Peyer's patch (tissue), 4 donors: ENCODE results near the gene COL23A1. TPM values are rescaled to one million over a fixed set of nuclear protein-coding genes. Genes with fewer than 3 reads are reported as not detected.

Source experiments
- DNase-seq, 3 donors: peaks; one replicate each; pipeline ENCODE4 v3.0.0-alpha.2; 2017 to 2019
- H3K27ac ChIP-seq, 4 donors: fragments of 200-600 bp; sonication (generic); one replicate each; pipeline ENCODE4 v1.5.1; 2016 to 2019
- H3K27me3 ChIP-seq, 2 donors: fragments of 200-600 bp; sonication (generic); one replicate each; pipeline ENCODE4 v1.5.1; 2019
- H3K36me3 ChIP-seq, 3 donors: fragments of 200-600 bp; sonication (generic); one replicate each; pipeline ENCODE4 v1.5.1; 2016 to 2019
- H3K4me1 ChIP-seq, 4 donors: fragments of 200-600 bp; sonication (generic); one replicate each; pipeline ENCODE4 v1.5.1; 2016 to 2019
- H3K4me3 ChIP-seq, 4 donors: fragments of 200-600 bp; sonication (generic); 1 replicate in 3 of 4; 2 replicates in 1 of 4; pipeline ENCODE4 v1.5.1; 2016 to 2019; ENCODE audit warnings: mild to moderate bottlenecking in 1 of 4
- H3K9me3 ChIP-seq, 4 donors: fragments of 200-600 bp; sonication (generic); one replicate each; pipeline ENCODE4 v1.5.1; 2016 to 2019; ENCODE audit warnings: mild to moderate bottlenecking in 1 of 4
- CTCF ChIP-seq, 6 experiments: fragments of 450-650 bp in 4 of 6; fragments of 200-600 bp in 2 of 6; sonication (generic) in 1 of 6; IDR thresholded peaks; one replicate each; pipeline ENCODE4 v1.5.1; 2017 to 2019; ENCODE audit warnings: antibody characterized with exemption in 6 of 6, mild to moderate bottlenecking in 3 of 6, moderate library complexity in 1 of 6
- POLR2A ChIP-seq, 2 donors: fragments of 450-650 bp; IDR thresholded peaks; one replicate each; pipeline ENCODE4 v1.5.1; 2017; ENCODE audit warnings: antibody characterized with exemption in 2 of 2, mild to moderate bottlenecking in 2 of 2, moderate library complexity in 2 of 2
- total RNA-seq, 4 donors: library from RNA; depleted of rRNA; stranded (reverse); fragments of >200 nt; gene quantifications; one replicate each; pipeline ENCODE4 v1.1.0, GENCODE V29; 2016

COL23A1 gene
- total RNA-seq, 4 donors from 2014 or later, result 0.57 to 5.8 (median 1.2) TPM; not detected in 1

DNA sequence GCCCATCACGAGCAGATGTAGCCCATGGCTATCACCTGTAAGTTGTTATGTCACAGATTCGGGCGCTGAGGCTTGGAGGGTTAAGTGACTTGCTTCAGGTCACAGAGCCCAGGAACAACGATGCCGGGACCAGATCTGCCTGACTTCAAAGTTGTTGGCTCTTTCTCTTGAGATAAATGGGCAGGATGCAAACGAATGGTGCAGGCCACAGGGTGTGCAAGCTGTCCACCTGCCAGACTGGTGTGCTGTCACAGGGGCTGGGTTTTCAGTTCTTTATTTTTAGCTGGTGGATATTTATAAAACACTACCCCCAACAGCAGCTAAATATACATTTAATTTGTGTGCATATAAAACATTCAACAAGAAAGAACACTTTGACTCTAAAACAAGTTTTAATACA lies 339.9 kb downstream of the COL23A1 start:
- Histone ChIP-seq H3K27ac (no peak overlapping the region), H3K4me1 (no peaks in the 10 kb centered on the region), H3K4me3 (no peak overlapping the region), H3K36me3 (no peaks in the 10 kb centered on the region), H3K9me3 (no peaks in the 10 kb centered on the region), H3K27me3 (no peaks in the 10 kb centered on the region)
- DNase-seq, result no peak
- TF ChIP-seq CTCF (IDR thresholded peaks at IDR 0.05), result no peak
- TF ChIP-seq POLR2A (IDR thresholded peaks at IDR 0.05), result no peak

DNA sequence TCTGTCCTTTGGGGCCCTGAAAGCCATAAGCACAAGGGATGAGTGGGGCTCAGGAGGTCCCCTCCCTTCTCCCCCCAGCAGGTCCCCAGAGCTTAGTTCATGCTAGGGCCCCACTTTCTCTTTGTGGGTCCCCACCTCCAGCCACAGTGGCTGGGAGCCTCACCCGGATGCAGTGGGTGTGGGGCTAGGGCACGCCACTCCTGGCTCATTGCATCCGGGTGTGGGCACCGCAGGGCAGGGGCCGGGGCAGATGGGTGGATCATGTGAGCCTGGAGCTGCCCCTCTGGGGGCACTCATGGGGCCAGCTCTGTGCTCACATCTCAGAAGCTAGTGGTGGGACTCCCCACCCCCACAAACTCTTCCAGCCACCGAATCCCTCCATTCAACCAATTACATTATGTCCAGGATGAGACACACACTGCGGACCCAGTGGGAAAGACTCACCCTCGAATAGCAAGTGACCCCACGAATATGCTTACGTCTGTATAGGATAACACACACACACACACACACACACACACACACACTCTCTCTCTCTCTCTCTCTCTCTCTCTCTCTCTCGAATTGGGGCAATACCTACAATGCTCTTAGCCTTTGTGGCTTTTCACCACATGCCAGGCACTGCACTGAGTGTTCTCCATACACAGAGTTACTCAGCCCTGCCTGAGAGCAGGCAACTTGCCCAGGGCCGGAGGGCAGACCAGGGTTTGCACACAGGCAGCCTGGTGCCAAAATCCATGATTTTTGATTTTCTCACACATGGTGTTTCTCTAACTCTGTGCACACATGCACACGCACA lies 340.8 kb downstream of the COL23A1 start:
- Histone ChIP-seq H3K27me3 (no peaks in the 10 kb centered on the region), H3K27ac (no peak overlapping the region), H3K36me3 (no peaks in the 10 kb centered on the region), H3K9me3 (no peaks in the 10 kb centered on the region), H3K4me3 (no peak overlapping the region), H3K4me1 (no peaks in the 10 kb centered on the region)
- TF ChIP-seq CTCF (IDR thresholded peaks at IDR 0.05) (no peak), POLR2A (IDR thresholded peaks at IDR 0.05) (no peak)
- DNase-seq, result no peak

DNA sequence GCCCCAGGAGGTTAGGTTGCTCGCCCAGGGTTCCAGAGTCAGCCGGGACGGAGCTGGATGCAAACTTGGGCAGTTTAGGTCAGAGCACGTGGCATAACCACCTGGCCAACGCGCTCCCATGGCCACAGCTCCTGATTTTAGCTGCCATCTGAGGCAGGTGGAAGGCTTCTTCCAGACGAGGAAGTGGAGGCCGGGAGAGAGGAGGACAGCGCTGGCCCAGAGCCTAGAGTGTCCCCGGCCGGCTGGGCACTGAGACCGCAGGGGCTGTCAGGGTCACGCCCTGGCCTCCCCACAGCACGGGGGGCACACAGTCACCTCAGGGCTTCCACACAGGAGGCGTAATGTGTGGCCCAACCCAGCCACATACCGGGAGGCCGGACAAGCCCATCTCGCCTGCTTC lies 341.4 kb downstream of the COL23A1 start:
- DNase-seq, result no peak
- Histone ChIP-seq H3K36me3 (no peaks in the 10 kb centered on the region), H3K27ac (no peak overlapping the region), H3K4me1 (no peaks in the 10 kb centered on the region), H3K27me3 (no peaks in the 10 kb centered on the region), H3K4me3 (no peak overlapping the region), H3K9me3 (no peaks in the 10 kb centered on the region)
- TF ChIP-seq POLR2A (IDR thresholded peaks at IDR 0.05), result no peak
- no peak for TF ChIP-seq CTCF (IDR thresholded peaks at IDR 0.05)

DNA sequence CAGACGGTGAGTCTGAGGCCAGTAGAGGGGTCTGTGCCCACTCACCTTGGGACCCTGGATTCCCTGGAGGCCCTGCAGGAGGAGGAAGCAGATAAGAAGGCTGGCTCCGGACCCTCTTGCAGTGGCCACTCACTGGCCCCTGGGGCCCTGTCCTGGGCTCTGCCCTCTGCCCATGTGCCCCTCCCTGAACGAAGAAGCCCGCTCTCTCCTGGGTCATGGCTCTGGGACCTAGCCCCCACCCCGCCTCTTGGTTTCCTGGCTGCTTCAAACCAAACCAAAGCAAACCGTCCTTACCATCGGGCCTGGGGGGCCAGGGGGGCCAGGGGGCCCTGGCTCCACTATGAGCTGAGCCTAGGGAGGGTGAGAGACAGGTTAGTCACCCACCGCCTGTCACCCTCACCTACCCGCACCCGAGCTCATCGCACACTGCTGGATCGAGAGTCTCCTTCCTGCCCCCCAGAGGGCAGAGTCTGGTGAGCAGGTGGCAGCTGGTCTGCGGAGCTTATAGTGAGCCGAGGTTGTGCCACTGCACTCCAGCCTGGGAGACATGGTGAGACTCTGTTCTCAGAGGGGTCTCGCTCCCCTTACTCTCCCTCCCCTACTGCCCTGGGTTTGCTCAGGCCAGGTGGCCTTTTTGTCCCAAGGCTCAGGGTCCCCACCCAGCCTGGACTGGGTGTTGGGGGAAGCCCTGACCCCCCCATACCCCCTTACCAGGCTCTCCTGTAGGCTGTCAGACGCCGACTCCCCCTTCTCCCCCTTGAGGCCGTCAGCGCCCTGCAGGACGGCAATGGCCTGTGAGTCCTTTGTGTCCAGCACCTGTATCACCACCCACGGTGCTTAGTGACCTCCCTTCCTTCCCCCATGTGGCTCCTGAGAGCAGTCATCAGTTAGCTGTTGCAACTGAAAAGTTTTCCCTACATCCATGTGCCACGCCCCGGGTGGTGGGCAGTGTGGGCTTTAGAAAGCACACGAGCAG lies 342.4 kb downstream of the COL23A1 start:
- Histone ChIP-seq H3K27me3 (no peaks in the 10 kb centered on the region), H3K27ac (no peak overlapping the region), H3K9me3 (no peaks in the 10 kb centered on the region), H3K4me3 (no peak overlapping the region), H3K36me3 (no peaks in the 10 kb centered on the region), H3K4me1 (no peaks in the 10 kb centered on the region)
- TF ChIP-seq CTCF (IDR thresholded peaks at IDR 0.05), result no peak
- TF ChIP-seq POLR2A (IDR thresholded peaks at IDR 0.05), result no peak
- no peak for DNase-seq

GRCh38 chr5:178246624-178247279 lies 343.4 kb downstream of the COL23A1 start:
- Histone ChIP-seq H3K36me3 (no peaks in the 10 kb centered on the region), H3K4me1 (no peaks in the 10 kb centered on the region), H3K27ac (no peak overlapping the region), H3K27me3 (no peaks in the 10 kb centered on the region), H3K4me3 (no peak overlapping the region), H3K9me3 (no peaks in the 10 kb centered on the region)
- DNase-seq, result no peak
- TF ChIP-seq POLR2A (IDR thresholded peaks at IDR 0.05) (no peak), CTCF (IDR thresholded peaks at IDR 0.05) (no peak)
